Smooth muscle cell (in vitro differentiated cells): ENCODE data around the gene ARFIP1. TPM values are rescaled to one million over a fixed set of nuclear protein-coding genes. Genes with fewer than 3 reads are reported as not detected.
A peak's percentile ranks its signal among the peaks of the same experiment; 100 is the strongest.

Experiments used
- DNase-seq: peaks from one replicate; lab custom pipeline; 2025; ENCODE audit not compliant: unreplicated experiment; lab: John Stamatoyannopoulos, UW
- H2AFZ ChIP-seq: fragments of 200-600 bp; sonication (generic); 2 replicates; pipeline ENCODE4 v1.6.0; 2016; ENCODE audit warnings: antibody characterized with exemption, low read depth, mild to moderate bottlenecking
- H3F3A ChIP-seq: fragments of 200-600 bp; sonication (generic); 2 replicates; pipeline ENCODE4 v1.6.0; 2017; ENCODE audit warnings: antibody characterized with exemption, low read depth
- H3K27ac ChIP-seq: fragments of 200-600 bp; sonication (generic); 2 replicates; pipeline ENCODE4 v1.5.1; 2016; ENCODE audit warnings: low read depth, mild to moderate bottlenecking
- H3K27me3 ChIP-seq: fragments of 200-600 bp; sonication (generic); 2 replicates; pipeline ENCODE4 v1.6.1; 2016; ENCODE audit warnings: low read depth, mild to moderate bottlenecking
- H3K36me3 ChIP-seq: fragments of 200-600 bp; sonication (generic); 2 replicates; pipeline ENCODE4 v1.5.1; 2016; ENCODE audit warnings: low read depth
- H3K4me1 ChIP-seq: fragments of 200-600 bp; sonication (generic); 2 replicates; pipeline ENCODE4 v1.5.1; 2016; ENCODE audit warnings: low read depth
- H3K4me2 ChIP-seq: fragments of 200-600 bp; sonication (generic); 2 replicates; pipeline ENCODE4 v1.6.0; 2016; ENCODE audit warnings: mild to moderate bottlenecking
- H3K4me3 ChIP-seq: fragments of 200-600 bp; sonication (generic); 2 replicates; pipeline ENCODE4 v1.5.1; 2016; ENCODE audit warnings: mild to moderate bottlenecking
- H3K79me2 ChIP-seq: fragments of 200-600 bp; sonication (generic); 2 replicates; pipeline ENCODE4 v1.6.0; 2016; ENCODE audit warnings: low read depth, mild to moderate bottlenecking
- H3K9ac ChIP-seq: fragments of 200-600 bp; sonication (generic); 2 replicates; pipeline ENCODE4 v1.6.0; 2016; ENCODE audit warnings: low read depth
- H3K9me3 ChIP-seq: fragments of 200-600 bp; sonication (generic); replicated peaks from 2 replicates; pipeline ENCODE4 v1.5.1; 2016; ENCODE audit warnings: low read depth
- H4K20me1 ChIP-seq: fragments of 200-600 bp; sonication (generic); 2 replicates; pipeline ENCODE4 v1.6.0; 2016; ENCODE audit warnings: low read depth
- CTCF ChIP-seq: fragments of 200-600 bp; sonication (generic); IDR thresholded peaks from 2 replicates; pipeline ENCODE4 v1.5.1; 2017; ENCODE audit warnings: borderline replicate concordance, mild to moderate bottlenecking, antibody characterized with exemption; ENCODE audit not compliant: insufficient read depth, poor library complexity, severe bottlenecking
- WGBS: methylation state at CpG from one replicate; pipeline ENCODE4 v1.1.7; 2016; ENCODE audit warnings: low lambda C conversion rate; 5-methylcytosine and 5-hydroxymethylcytosine counted together
- polyA plus RNA-seq: library from polyadenylated mRNA; unstranded; fragments of >200 nt; fragmentation: Nextera tagmentation; extraction: Ambion mirVana; gene quantifications from 2 replicates; pipeline ENCODE4 v1.2.1, GENCODE V29; 2016
- total RNA-seq: library from RNA; depleted of rRNA; stranded (reverse); fragments of >200 nt; gene quantifications from 2 replicates; pipeline ENCODE4 v1.2.3, GENCODE V29; 2014

Gene ARFIP1
- total and polyA plus RNA-seq, 2 experiments from 2014 or later: 21.3 to 37.7 TPM

- TF ChIP-seq CTCF: no peak
- WGBS: 97% methylated on average over 3 of the region's 3 CpGs
Measured at GRCh38 chr4:152917543-152918395, 138.0 kb downstream of the ARFIP1 start.

DNA sequence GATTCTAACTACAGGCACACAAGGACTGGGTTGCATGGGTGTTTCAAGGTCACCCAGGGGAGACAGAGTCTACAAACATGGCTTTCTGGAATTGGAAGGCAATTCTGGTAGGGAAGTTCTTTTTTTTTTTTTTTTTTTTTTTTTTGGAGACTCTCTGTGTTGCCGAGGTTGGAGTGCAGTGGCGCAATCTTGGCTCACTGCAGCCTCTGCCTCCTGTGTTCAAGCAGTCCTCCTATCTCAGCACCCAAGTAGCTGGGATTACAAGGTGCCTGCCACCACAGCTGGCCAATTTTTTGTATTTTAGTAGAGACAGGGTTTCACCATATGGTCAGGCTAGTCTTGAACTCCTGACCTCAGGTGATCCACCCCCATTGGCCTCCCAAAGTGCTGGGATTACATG lies 140.1 kb downstream of the ARFIP1 start:
- no peaks in the 10 kb centered on the region for H3K4me1 ChIP-seq

More at GRCh38 chr4:152917543-152918395, 138.0 kb downstream of the ARFIP1 start:
- no peak overlapping the region for H3K4me3 ChIP-seq
- H2AFZ ChIP-seq: no peak overlapping the region
- H3K27me3 ChIP-seq: no peaks in the 10 kb centered on the region
- H3K79me2 ChIP-seq: no peaks in the 10 kb centered on the region
- DNase-seq: no peak
- no peaks in the 10 kb centered on the region for H3K4me1 ChIP-seq
- no peaks in the 10 kb centered on the region for H4K20me1 ChIP-seq
- H3K36me3 ChIP-seq: peaks cover 13% of the 10 kb centered on the region
- no peaks in the 10 kb centered on the region for H3F3A ChIP-seq
- H3K9ac ChIP-seq: no peak overlapping the region
- H3K27ac ChIP-seq: no peak overlapping the region
- peaks cover 12% of the 10 kb centered on the region for H3K9me3 ChIP-seq
- H3K4me2 ChIP-seq: no peak overlapping the region

DNA sequence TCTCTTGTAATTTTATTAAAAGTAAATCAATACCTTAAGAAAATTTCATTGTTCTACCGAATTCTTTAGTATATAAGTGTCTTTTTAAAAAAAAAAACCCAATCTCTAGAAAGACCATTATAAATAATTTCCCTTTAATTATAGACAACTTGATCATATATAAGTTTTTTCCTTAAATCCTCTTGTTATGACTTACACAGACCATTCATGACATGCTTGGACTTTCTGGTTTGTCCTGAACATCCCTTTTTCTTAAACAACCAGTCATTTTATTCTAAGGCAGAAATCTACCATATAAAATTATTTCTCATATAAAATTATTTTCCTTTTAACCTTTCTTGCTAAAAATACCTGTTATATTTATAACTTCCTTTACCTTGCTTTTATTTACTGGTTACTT lies 141.0 kb downstream of the ARFIP1 start:
- Histone ChIP-seq H3K4me1 (no peaks in the 10 kb centered on the region), H3K9ac (no peak overlapping the region), H3K4me3 (peak overlapping the region; percentile 10), H3F3A (no peaks in the 10 kb centered on the region), H4K20me1 (no peaks in the 10 kb centered on the region), H2AFZ (no peak overlapping the region), H3K9me3 (peaks cover 12% of the 10 kb centered on the region), H3K27me3 (no peaks in the 10 kb centered on the region), H3K27ac (no peak overlapping the region), H3K79me2 (no peaks in the 10 kb centered on the region), H3K4me2 (no peak overlapping the region), H3K36me3 (peaks cover 13% of the 10 kb centered on the region)
- no peak for DNase-seq
- WGBS: 34% methylated on average over 1 of the region's 1 CpG
- no peak for TF ChIP-seq CTCF

More for the DNA sequence above, 140.1 kb downstream of the ARFIP1 start:
- Histone ChIP-seq H3K27ac (no peak overlapping the region), H3K4me2 (no peak overlapping the region), H3K27me3 (no peaks in the 10 kb centered on the region), H3K9me3 (peaks cover 12% of the 10 kb centered on the region), H3K9ac (no peak overlapping the region), H4K20me1 (no peaks in the 10 kb centered on the region), H2AFZ (no peak overlapping the region), H3F3A (no peaks in the 10 kb centered on the region), H3K4me3 (no peak overlapping the region), H3K79me2 (no peaks in the 10 kb centered on the region), H3K36me3 (peaks cover 13% of the 10 kb centered on the region)
- DNase-seq: no peak
- no peak for TF ChIP-seq CTCF
- WGBS: 100% methylated on average over 2 of the region's 2 CpGs

DNA sequence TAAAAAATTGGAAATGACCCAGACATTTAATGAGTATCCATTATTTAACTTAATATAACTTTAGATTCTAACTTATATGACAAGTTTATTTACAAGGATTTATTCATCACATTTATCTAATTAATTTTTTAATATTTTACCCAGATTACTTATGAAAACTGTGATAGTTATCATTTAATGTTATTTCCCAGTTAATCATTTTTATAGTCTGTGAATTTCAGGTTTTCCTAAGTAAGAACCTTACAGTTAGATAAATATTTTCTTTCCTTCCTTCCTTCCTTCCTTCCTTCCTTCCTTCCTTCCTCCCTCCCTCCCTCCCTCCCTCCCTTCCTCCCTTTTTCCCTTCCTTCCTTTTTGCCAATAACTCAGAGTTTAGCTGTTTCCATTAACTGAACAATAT lies 141.5 kb downstream of the ARFIP1 start:
- Histone ChIP-seq H3K9me3 (peaks cover 12% of the 10 kb centered on the region), H3K27me3 (no peaks in the 10 kb centered on the region), H3K4me3 (no peak overlapping the region), H3K27ac (no peak overlapping the region), H4K20me1 (no peaks in the 10 kb centered on the region), H3K9ac (no peak overlapping the region), H3K4me2 (no peak overlapping the region), H3K4me1 (no peaks in the 10 kb centered on the region), H2AFZ (no peak overlapping the region), H3K79me2 (no peaks in the 10 kb centered on the region), H3K36me3 (peaks cover 13% of the 10 kb centered on the region), H3F3A (no peaks in the 10 kb centered on the region)
- no peak for TF ChIP-seq CTCF
- DNase-seq: no peak
